ENCODE measurements around the gene ARRDC5. TPM values are rescaled to one million over a fixed set of nuclear protein-coding genes. Genes with fewer than 3 reads are reported as not detected.
"Not testable (repeated sequence)": the region's sequence is repeated elsewhere in the genome, so short reads cannot be mapped to it uniquely, and the experiment has no call there.

The ARRDC5 gene
- total RNA-seq, 1 donor from 2014 or later: not detected

DNA sequence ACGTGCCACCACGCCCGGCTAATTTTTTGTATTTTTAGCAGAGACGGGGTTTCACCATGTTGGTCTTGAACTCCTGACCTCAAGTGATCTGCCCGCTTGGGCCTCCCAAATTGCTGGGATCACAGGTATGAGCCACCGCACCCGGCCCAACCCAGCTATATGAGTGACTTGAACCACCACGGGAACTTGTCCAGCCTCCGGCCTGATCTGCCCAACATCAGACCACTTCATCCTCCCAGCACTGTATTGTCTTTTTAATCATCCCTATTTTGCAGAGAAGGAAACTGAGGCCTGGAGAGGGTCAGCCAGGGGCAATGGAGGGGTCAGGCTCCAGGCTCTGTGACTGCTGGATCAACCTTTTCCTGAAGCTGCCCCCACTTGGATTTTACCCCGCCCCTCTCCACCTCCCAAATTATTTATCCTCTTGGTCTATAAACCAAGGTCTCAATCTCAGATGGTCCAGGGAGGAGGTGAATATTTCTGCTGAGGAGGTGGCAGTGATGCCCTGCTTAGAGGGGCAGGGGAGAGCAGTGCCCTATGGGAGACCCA is 34.3 kb downstream of the ARRDC5 start:
- Histone ChIP-seq H3K27me3 (ENCODE audit: control insufficient read depth, insufficient read depth, low read length) (no peaks in the 10 kb centered on the region), H3K36me3 (ENCODE audit: control insufficient read depth, insufficient read depth, low read length) (no peaks in the 10 kb centered on the region), H3K4me3 (ENCODE audit: low read depth, low read length) (no peak overlapping the region)
- no peak for FAIRE-seq
- TF ChIP-seq CTCF (IDR thresholded peaks at IDR 0.05; ENCODE audit: insufficient read depth, low read length, severe bottlenecking): no peak
- no peak for DNase-seq (ENCODE audit: low read depth)

DNA sequence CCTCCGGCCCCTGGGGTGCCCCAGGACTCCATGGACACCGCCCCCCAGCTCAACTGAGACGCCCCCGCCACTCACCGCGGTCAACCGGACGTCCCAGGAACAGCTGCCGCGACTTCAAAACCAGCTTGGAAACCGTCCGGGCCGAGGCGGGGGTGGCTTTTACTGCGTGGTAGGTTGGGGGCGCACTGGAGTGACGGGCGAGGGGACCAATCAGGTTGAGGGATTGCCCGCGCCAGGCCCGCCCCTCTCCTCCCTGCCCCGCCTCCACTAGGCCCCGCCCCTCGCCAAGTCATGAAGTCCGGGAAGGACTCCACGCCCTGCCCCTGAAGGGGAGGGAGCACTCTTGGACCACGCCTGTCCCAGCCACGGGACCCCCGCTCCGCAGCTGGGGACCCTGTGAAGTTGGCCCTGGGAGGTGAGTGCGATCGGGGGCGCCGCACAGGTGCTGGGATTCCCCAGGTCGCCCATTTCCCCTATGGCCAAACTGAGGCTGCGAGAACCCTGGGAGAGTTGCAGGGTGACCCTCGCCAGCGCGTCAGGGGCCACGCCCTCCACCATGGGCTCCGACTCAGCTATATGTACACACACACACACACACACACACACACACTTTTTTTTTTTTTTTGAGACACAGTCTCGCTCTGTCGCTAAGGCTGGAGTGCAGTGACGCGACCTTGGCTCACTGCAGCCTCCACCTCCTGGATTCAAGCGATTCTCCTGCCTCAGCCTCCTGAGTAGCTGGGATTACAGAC is 35.0 kb downstream of the ARRDC5 start, which contains the start of gene PLIN3:
Gene PLIN3, minus strand, starts transcription at position 134 of the 752 bp plus-strand sequence. CDS start 6,273 bp downstream, outside the sequence.
- Histone ChIP-seq H3K4me3 (ENCODE audit: low read depth, low read length) (peak within 1 kb of the TSS; percentile 89), H3K36me3 (ENCODE audit: control insufficient read depth, insufficient read depth, low read length) (no peaks in the 10 kb centered on the region), H3K27me3 (ENCODE audit: control insufficient read depth, insufficient read depth, low read length) (no peaks in the 10 kb centered on the region)
- FAIRE-seq: no peak
- no peak for TF ChIP-seq CTCF (IDR thresholded peaks at IDR 0.05; ENCODE audit: insufficient read depth, low read length, severe bottlenecking)
- DNase-seq (ENCODE audit: low read depth): peak; percentile 80

DNA sequence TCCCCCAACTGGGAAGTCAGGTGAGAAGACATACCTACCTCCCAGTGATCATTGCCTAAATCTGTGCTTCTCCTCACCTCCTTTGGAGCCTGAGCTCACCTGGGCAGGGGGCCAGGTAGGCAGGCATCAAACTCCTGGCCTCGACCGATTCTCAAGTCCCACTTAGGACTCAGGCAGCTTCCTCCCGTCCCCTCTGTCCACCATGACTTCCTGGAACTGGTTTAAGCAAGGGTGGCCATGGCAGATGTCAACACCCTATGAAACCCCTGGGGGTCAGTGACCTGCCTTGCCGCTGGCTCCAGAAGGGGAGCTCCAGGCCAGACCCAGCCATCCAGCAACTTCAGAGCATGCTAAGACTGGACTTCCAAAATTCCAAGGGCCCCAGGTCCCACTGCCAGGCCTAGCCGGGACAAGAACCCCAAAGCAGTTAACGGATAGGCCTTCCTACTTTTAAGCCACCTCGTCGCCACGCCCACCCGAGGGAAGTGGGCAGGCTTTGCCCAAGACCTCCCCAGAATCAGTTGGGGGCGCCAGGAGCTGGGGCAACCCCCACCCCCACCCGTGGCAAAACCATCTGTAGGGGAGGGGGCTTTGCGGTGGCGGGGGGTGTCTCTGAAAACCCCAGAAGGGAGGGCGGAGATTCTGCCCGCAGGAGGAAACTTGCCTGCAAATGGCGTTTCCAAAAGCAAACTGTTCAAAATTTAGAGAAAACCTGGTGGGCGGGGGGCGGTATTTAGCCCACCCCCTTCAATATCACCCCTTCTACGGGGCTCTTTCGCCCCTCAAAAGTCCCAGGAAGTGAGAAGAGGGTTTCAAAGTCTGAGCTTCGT is 35.9 kb downstream of the ARRDC5 start:
- peak overlapping the region; percentile 89 for H3K4me3 ChIP-seq (ENCODE audit: low read depth, low read length)
- peaks cover 2% of the 10 kb centered on the region for H3K36me3 ChIP-seq (ENCODE audit: control insufficient read depth, insufficient read depth, low read length)
- no peaks in the 10 kb centered on the region for H3K27me3 ChIP-seq (ENCODE audit: control insufficient read depth, insufficient read depth, low read length)
- no peak for DNase-seq (ENCODE audit: low read depth)
- no peak for FAIRE-seq
- TF ChIP-seq CTCF (IDR thresholded peaks at IDR 0.05; ENCODE audit: insufficient read depth, low read length, severe bottlenecking): no peak

- Histone ChIP-seq H3K27me3 (ENCODE audit: control insufficient read depth, insufficient read depth, low read length) (no peaks in the 10 kb centered on the region), H3K4me3 (ENCODE audit: low read depth, low read length) (no peak overlapping the region), H3K36me3 (ENCODE audit: control insufficient read depth, insufficient read depth, low read length) (peaks cover 15% of the 10 kb centered on the region)
- DNase-seq (ENCODE audit: low read depth) (no peak), FAIRE-seq (no peak)
- no peak for TF ChIP-seq CTCF (IDR thresholded peaks at IDR 0.05; ENCODE audit: insufficient read depth, low read length, severe bottlenecking)
Observed at GRCh38 chr19:4861147-4861546, 41.5 kb downstream of the ARRDC5 start.

- peaks cover 17% of the 10 kb centered on the region for H3K36me3 ChIP-seq (ENCODE audit: control insufficient read depth, insufficient read depth, low read length)
- no peaks in the 10 kb centered on the region for H3K27me3 ChIP-seq (ENCODE audit: control insufficient read depth, insufficient read depth, low read length)
- no peak overlapping the region for H3K4me3 ChIP-seq (ENCODE audit: low read depth, low read length)
- no peak for TF ChIP-seq CTCF (IDR thresholded peaks at IDR 0.05; ENCODE audit: insufficient read depth, low read length, severe bottlenecking)
- no peak for FAIRE-seq
- no peak for DNase-seq (ENCODE audit: low read depth)
Observed at GRCh38 chr19:4859697-4860096, 43.0 kb downstream of the ARRDC5 start.

GRCh38 chr19:4856468-4856867 is 46.2 kb downstream of the ARRDC5 start:
- DNase-seq (ENCODE audit: low read depth); H3K27me3 ChIP-seq (ENCODE audit: control insufficient read depth, insufficient read depth, low read length); FAIRE-seq; H3K4me3 ChIP-seq (ENCODE audit: low read depth, low read length): not testable (repeated sequence)
- peaks cover 21% of the 10 kb centered on the region for H3K36me3 ChIP-seq (ENCODE audit: control insufficient read depth, insufficient read depth, low read length)

DNA sequence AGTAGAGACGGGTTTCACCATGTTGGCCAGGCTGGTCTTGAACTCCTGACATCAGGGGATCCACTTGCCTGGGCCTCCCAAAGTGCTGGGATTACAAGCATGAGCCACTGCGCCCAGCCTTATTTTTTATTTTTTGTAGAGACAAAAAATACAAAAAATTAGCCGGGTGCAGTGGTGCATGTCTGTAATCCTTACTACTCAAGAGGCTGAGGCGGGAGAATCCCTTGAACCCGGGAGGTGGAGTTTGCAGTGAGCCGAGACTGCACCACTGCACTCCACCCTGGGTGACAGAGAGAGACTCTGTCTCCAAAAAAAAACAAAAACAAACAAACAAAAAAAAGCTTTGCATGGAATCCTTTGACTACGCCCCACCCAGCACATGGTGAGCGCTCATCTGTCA is 49.2 kb downstream of the ARRDC5 start:
- FAIRE-seq; H3K4me3 ChIP-seq (ENCODE audit: low read depth, low read length); DNase-seq (ENCODE audit: low read depth); H3K27me3 ChIP-seq (ENCODE audit: control insufficient read depth, insufficient read depth, low read length): not testable (repeated sequence)
- peaks cover 14% of the 10 kb centered on the region for H3K36me3 ChIP-seq (ENCODE audit: control insufficient read depth, insufficient read depth, low read length)

Data from bronchial epithelial cell (primary cell).